ENCODE measurements around the gene GAS2L1. TPM values are rescaled to one million over a fixed set of nuclear protein-coding genes. Genes with fewer than 3 reads are reported as not detected.

The GAS2L1 gene
- total and polyA plus RNA-seq, 4 donors, result 3.8 to 40.1 (median 16.3) TPM

- TF ChIP-seq CTCF (IDR thresholded peaks at IDR 0.05; ENCODE audit: control extremely low read depth, extremely low read depth), result no peak
- Histone ChIP-seq H3K4me1 (ENCODE audit: control insufficient read depth in 5 of 5, insufficient read depth in 5 of 5, low read length in 5 of 5) (no peaks in the 10 kb centered on the region), H3K9me3 (ENCODE audit: control insufficient read depth in 4 of 4, insufficient read depth in 3 of 4, low read length in 3 of 4) (no peaks in the 10 kb centered on the region), H3K27me3 (ENCODE audit: control insufficient read depth in 3 of 3, insufficient read depth in 3 of 3, low read length in 2 of 3) (no peaks in the 10 kb centered on the region), H3K36me3 (ENCODE audit: control insufficient read depth in 4 of 4, insufficient read depth in 4 of 4, low read length in 4 of 4) (peaks cover 44 to 59% (median 49%) of the 10 kb centered on the region in 4 donors), H3K4me3 (no peak overlapping the region), H3K9ac (ENCODE audit: insufficient read depth in 1 of 2, low read length in 2 of 2) (no peak overlapping the region), H3K27ac (ENCODE audit: low read depth in 1 of 2, low read length in 1 of 2) (no peak overlapping the region)
- ATAC-seq (ENCODE audit: insufficient read depth, low FRiP score) (no peak), DNase-seq (no peak)
- 39 to 40% methylated on average over 2 of the region's 2 CpGs for WGBS, 2 donors
Observed at GRCh38 chr22:29288837-29289236, 17.6 kb upstream of the GAS2L1 start.

- H3K9me3 ChIP-seq (ENCODE audit: control insufficient read depth in 4 of 4, insufficient read depth in 3 of 4, low read length in 3 of 4), result no peaks in the 10 kb centered on the region
- DNase-seq, result no peak
- WGBS, 2 donors, result 74 to 82% methylated on average over 5 of the region's 5 CpGs
Observed at GRCh38 chr22:29290061-29290460, 16.4 kb upstream of the GAS2L1 start.

GRCh38 chr22:29291215-29291614, 15.2 kb upstream of the GAS2L1 start:
- TF ChIP-seq CTCF (IDR thresholded peaks at IDR 0.05; ENCODE audit: control extremely low read depth, extremely low read depth), result no peak
- H3K9me3 ChIP-seq (ENCODE audit: control insufficient read depth in 4 of 4, insufficient read depth in 3 of 4, low read length in 3 of 4), result no peaks in the 10 kb centered on the region
- H3K4me1 ChIP-seq (ENCODE audit: control insufficient read depth in 5 of 5, insufficient read depth in 5 of 5, low read length in 5 of 5), result no peaks in the 10 kb centered on the region
- no peak overlapping the region for H3K4me3 ChIP-seq
- DNase-seq (no peak), ATAC-seq (ENCODE audit: insufficient read depth, low FRiP score) (no peak)
- no peak overlapping the region for H3K9ac ChIP-seq (ENCODE audit: insufficient read depth in 1 of 2, low read length in 2 of 2)
- no peaks in the 10 kb centered on the region for H3K27me3 ChIP-seq (ENCODE audit: control insufficient read depth in 3 of 3, insufficient read depth in 3 of 3, low read length in 2 of 3)
- no peak overlapping the region for H3K27ac ChIP-seq (ENCODE audit: low read depth in 1 of 2, low read length in 1 of 2)
- WGBS, 2 donors, result 83 to 84% methylated on average over 7 of the region's 7 CpGs
- H3K36me3 ChIP-seq (ENCODE audit: control insufficient read depth in 4 of 4, insufficient read depth in 4 of 4, low read length in 4 of 4), result peaks cover 44 to 62% (median 58%) of the 10 kb centered on the region in 4 donors

More at GRCh38 chr22:29290061-29290460, 16.4 kb upstream of the GAS2L1 start:
- Histone ChIP-seq H3K4me3 (no peak overlapping the region), H3K4me1 (ENCODE audit: control insufficient read depth in 5 of 5, insufficient read depth in 5 of 5, low read length in 5 of 5) (no peaks in the 10 kb centered on the region), H3K27me3 (ENCODE audit: control insufficient read depth in 3 of 3, insufficient read depth in 3 of 3, low read length in 2 of 3) (no peaks in the 10 kb centered on the region), H3K9ac (ENCODE audit: insufficient read depth in 1 of 2, low read length in 2 of 2) (no peak overlapping the region), H3K27ac (ENCODE audit: low read depth in 1 of 2, low read length in 1 of 2) (no peak overlapping the region), H3K36me3 (ENCODE audit: control insufficient read depth in 4 of 4, insufficient read depth in 4 of 4, low read length in 4 of 4) (peaks cover 41 to 57% (median 49%) of the 10 kb centered on the region in 4 donors)
- no peak for ATAC-seq (ENCODE audit: insufficient read depth, low FRiP score)
- no peak for TF ChIP-seq CTCF (IDR thresholded peaks at IDR 0.05; ENCODE audit: control extremely low read depth, extremely low read depth)

- ATAC-seq (ENCODE audit: insufficient read depth, low FRiP score) (no peak), DNase-seq (no peak)
- Histone ChIP-seq H3K27ac (ENCODE audit: low read depth in 1 of 2, low read length in 1 of 2) (no peak overlapping the region), H3K9ac (ENCODE audit: insufficient read depth in 1 of 2, low read length in 2 of 2) (no peak overlapping the region), H3K4me3 (no peak overlapping the region), H3K36me3 (ENCODE audit: control insufficient read depth in 4 of 4, insufficient read depth in 4 of 4, low read length in 4 of 4) (peaks cover 44 to 69% (median 65%) of the 10 kb centered on the region in 4 donors), H3K4me1 (ENCODE audit: control insufficient read depth in 5 of 5, insufficient read depth in 5 of 5, low read length in 5 of 5) (no peaks in the 10 kb centered on the region), H3K9me3 (ENCODE audit: control insufficient read depth in 4 of 4, insufficient read depth in 3 of 4, low read length in 3 of 4) (no peaks in the 10 kb centered on the region), H3K27me3 (ENCODE audit: control insufficient read depth in 3 of 3, insufficient read depth in 3 of 3, low read length in 2 of 3) (no peaks in the 10 kb centered on the region)
- no peak for TF ChIP-seq CTCF (IDR thresholded peaks at IDR 0.05; ENCODE audit: control extremely low read depth, extremely low read depth)
Observed at GRCh38 chr22:29292379-29292778, 14.1 kb upstream of the GAS2L1 start.
